Colon (tissue), 2 donors: ENCODE measurements around the gene OPCML.

ENCODE experiments used
- FAIRE-seq: peaks from 2 replicates; lab custom pipeline; 2012; peaks lifted over from hg19 to GRCh38; lab: Jason Lieb, UNC
- donor health status: control.
- donor health status: control.

Gene OPCML

GRCh38 chr11:133354069-133354468 lies 178.2 kb downstream of the OPCML start:
- no peak for FAIRE-seq

- FAIRE-seq: no peak
Observed at GRCh38 chr11:133350045-133350444, 182.3 kb downstream of the OPCML start.

DNA sequence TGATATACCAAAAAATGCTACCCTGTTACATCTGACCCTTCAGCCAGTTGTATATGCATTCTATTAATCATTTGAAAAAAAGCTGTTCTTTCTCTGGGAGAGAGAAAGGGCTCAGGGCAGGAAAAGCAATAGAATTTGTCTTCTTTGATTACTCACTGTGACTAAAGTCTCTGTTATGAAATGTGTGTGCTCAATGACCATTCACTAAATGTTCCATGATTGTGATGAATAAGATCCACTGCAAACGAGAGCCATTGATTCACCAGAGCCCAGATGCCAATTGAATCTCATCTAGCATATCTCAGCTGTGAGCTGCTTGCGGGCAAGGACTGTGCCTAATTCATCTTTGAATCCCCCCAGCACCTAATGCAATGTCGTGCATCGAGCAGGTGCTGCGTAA lies 184.3 kb downstream of the OPCML start:
- no peak for FAIRE-seq

DNA sequence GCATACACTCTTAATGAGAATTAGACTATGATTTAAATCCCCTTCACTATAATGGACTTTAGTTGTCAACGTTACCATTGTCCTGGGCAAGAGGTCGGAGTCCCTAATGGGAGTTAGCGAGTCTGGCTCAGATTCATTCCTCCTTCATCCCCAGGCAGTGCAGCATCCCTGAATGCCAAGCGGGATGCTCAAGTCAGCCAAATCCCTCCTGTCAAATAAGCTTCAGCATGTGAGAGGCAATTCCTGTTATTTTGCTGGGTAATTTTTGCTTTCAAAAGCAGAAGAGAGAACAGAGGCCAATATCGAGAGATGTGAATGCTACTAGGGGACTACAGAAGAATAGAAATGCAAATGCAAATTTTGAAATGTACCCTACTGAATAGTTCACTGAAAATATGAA lies 186.2 kb downstream of the OPCML start:
- no peak for FAIRE-seq

GRCh38 chr11:133343951-133344350 lies 188.3 kb downstream of the OPCML start:
- FAIRE-seq: no peak

DNA sequence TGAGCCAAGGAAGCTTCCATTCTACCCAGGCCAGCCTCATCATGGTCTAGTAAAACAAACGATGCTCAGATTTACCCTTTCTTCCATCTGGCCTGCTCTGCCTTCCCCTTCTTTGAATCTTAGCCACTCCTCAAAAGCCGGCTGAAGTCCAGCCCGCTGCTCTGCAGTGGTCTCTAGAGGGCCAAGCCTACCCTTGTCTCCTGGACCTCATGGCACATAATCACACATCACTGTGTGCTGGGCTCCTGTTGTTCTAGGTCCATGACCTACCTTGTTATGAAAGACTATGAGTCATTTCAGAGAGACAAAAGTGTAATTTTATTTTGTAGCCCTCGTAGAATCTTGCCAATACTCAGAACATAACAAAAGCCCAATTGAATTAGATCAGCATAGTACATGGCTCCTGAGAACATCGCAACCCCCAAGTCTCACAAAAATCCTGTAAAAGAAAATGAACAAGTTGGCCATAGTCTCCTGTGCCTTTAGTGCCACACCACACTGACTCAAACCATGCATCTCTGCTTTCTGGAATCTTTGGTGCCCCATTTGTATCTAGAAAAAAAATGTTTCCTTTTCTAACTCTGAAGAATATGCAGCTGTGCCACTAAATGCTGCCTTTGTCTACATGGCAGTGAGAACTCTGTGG lies 192.7 kb downstream of the OPCML start:
- no peak for FAIRE-seq

- FAIRE-seq: no peak
Observed at GRCh38 chr11:133338588-133338987, 193.7 kb downstream of the OPCML start.

DNA sequence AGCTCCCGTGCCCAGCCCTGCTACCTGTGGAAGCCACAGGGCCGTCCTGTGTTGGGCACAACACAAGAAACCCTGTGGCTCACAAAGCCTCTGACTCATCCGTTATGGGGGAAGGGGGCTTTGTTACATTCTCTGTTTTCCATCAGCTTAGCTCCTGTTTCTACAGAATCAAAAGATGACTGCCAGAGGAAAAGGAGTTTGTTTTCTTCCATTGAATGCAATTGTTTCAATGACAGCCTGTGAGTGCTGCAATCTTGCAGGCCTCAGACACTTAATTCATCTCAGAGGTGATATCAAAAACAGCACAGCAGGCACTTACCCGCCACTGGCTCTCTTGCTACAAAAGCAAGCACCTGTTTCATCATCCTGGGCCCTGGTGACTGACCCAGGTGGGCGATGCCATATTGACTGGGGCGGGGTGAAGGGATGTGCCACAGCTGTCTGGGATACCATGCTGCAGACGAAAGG lies 194.3 kb downstream of the OPCML start:
- FAIRE-seq: no peak

DNA sequence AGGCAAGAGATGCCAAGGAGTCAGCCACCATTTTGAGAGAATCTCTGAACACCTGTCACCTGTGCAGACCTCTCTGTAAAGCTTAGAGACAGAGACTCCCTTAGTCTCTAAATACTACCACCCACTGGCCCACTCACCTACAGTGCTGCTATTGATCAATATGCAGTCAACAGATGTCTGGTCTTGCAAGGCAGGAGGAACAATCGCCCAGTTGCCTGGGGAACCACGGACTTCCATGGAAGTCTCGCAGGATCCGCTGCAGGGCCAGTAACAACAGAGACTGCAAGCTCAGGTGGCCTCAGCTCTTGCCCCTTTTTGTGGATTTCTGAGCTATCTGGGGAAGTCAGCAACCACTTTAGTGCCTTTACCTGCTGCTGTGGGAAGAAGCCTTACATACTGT lies 195.1 kb downstream of the OPCML start:
- FAIRE-seq: no peak

- FAIRE-seq: no peak
Observed at GRCh38 chr11:133331031-133331430, 201.3 kb downstream of the OPCML start.

GRCh38 chr11:133326849-133327248 lies 205.5 kb downstream of the OPCML start:
- FAIRE-seq: no peak

- no peak for FAIRE-seq
Observed at GRCh38 chr11:133326332-133326731, 206.0 kb downstream of the OPCML start.

- no peak for FAIRE-seq
Observed at GRCh38 chr11:133325711-133326110, 206.6 kb downstream of the OPCML start.

GRCh38 chr11:133323354-133323753 lies 208.9 kb downstream of the OPCML start:
- no peak for FAIRE-seq

DNA sequence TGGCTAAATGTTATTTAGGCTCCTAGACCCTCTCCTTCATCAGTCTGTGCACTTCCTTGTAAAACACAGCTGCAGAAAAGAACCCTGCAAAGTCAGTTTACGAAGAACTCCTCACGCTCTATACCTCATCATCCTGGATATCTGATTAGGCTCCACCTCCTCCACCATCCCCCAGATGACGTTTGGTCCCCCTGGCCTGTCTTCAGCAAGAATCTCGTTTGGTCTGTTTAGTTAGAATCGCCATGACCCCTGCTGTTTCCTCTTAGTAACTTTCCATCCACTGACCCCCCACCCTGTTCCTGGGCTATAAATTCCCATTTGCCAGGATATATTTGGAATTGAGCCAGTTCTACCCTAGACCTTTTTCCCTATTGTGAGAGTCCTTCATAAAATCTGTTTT lies 214.1 kb downstream of the OPCML start:
- no peak for FAIRE-seq

- FAIRE-seq: no peak
Observed at GRCh38 chr11:133311230-133311629, 221.1 kb downstream of the OPCML start.

GRCh38 chr11:133306019-133306418 lies 226.3 kb downstream of the OPCML start:
- no peak for FAIRE-seq

DNA sequence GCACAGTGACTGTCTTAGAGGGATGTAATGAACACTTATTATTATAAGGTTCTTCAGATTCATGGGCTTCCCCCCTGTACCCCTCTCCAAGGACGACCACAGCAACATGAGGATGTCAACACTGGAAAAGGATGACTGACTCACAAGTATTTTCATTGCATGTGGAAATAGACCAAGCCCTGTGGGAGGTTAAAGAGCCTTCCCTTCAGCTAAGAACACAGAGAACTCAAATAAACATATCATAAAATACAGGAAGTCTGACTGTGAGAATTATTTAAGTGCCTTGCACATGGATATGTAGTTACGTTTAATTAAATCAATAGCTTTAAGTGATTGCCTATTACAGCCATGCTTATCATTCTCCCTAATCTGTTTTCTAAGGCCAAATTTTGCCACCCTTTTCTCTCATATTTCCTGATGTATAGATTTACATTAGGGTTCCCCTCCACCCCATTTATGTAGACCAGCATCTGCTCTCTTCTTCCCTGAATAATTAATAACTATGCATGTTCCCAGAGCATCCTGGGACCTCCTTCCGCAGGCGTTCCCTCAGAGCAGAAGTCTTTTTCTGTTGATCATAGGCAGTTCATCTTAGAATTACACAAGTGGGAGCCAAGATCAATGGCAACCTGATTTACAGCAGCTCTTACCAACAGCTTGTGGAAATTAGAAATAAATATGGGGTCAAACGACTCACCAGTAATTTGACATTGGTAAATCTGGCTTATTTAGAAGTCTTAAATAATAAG lies 226.9 kb downstream of the OPCML start:
- FAIRE-seq: no peak

DNA sequence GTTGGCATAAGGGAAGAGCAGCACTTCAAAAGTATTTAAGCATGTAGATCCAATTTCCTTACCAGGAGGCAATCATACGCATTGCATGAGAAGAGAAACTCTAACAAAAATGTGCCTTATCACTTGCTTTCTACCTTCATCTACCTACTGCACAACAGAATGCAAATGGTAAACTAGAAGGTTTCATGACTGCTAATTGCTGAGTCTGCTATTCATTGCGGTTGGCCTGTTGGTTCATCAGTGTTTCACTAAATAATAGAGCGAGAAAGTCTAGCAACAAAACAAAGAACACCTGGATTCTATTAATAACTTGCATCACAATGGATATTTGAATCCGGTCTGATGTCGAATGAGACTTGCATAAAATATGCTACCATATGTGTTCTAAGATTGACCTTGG lies 229.0 kb downstream of the OPCML start:
- no peak for FAIRE-seq

- FAIRE-seq: no peak
Observed at GRCh38 chr11:133302056-133302455, 230.2 kb downstream of the OPCML start.

GRCh38 chr11:133300666-133301065 lies 231.6 kb downstream of the OPCML start:
- no peak for FAIRE-seq

- FAIRE-seq: no peak
Observed at GRCh38 chr11:133291780-133292179, 240.5 kb downstream of the OPCML start.

- no peak for FAIRE-seq
Observed at GRCh38 chr11:133285359-133285758, 246.9 kb downstream of the OPCML start.

GRCh38 chr11:133284156-133284555 lies 248.1 kb downstream of the OPCML start:
- no peak for FAIRE-seq
